GM19351 (cell line): ENCODE results near the gene ZFYVE21.

Experiments
- ATAC-seq: cut with Tn5 transposase; IDR thresholded peaks from one replicate; pipeline ENCODE4 v1.9.1; 2021; ENCODE audit warnings: mild to moderate bottlenecking, moderate library complexity; ENCODE audit not compliant: unreplicated experiment

Gene ZFYVE21

DNA sequence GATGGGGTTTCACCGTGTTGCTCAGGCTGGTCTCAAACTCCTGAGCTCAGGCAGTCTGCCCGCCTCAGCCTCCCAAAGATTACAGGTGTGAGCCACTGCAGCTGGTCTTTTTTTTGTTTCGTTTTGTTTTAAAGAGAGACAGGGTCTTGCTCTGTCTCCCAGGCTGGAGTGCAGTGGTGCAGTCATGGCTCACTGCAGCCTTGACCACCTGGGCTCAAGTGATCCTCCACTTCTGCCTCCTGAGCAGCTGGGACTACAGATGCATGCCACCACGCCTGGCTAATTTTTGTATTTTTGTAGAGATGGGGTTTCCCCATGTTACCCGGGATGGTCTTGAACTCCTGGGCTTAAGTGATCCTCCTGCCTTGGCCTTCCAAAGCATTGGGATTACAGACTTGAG, 24.0 kb upstream of the ZFYVE21 start:
- ATAC-seq, result peak; percentile 54

DNA sequence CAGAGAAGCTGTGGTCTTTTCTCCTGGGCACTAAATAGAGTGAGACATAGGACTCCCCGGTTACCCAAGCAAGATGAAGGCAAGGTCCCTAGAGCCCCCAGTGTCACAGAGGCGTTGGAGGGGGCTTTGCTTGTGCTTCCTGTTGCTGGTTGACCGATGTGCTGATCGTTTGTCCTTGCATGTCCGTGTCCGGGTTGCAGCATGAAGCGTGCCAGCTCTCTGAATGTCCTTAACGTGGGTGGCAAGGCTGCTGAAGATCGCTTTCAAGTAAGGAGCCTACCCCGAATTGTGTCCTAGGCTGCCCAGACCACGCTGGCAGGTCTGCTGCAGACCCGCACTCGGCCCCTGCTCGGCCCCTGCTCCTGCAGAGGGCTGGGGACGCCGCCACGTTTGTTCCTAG, 23.5 kb upstream of the ZFYVE21 start:
- ATAC-seq, result no peak

DNA sequence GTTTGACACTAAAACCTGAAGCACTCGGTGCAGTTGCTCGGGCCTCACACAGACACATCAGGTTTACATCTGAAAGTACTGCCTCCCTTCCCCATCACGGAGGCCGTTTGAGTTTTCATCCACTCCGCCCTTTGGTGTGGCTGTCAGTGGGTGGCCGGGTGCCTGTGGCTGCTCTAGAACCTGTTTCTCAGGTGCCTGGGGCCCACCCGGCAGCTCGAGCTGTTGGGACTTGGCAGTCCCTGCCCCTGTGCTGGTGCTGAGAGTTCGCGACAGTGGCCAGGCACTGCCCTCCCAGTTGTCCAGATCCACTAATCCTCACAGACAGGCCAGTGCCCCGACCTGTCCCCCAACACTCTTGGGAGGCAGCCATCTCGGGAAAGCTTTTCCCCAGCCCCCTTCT, 22.7 kb upstream of the ZFYVE21 start:
- no peak for ATAC-seq

DNA sequence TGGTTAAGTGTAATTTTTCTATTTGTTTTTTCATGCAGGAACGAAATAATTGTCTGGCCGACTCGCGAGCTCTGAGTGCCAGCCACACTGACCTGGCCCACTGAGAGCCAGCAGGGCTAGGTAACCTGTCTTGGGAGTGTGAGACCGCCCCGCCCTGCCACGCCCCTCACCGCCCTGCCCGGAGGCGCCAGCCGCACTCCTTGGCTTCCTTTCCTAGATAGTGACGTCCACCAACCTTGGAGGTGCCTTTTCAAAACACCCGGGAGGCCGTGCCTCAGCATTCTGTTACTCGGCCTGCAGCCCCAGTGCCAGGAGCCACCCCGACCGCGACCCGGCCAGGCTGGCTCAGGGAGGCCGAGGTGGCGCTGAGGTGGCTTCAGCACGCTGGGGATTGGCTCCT, 22.1 kb upstream of the ZFYVE21 start:
- ATAC-seq, result no peak

DNA sequence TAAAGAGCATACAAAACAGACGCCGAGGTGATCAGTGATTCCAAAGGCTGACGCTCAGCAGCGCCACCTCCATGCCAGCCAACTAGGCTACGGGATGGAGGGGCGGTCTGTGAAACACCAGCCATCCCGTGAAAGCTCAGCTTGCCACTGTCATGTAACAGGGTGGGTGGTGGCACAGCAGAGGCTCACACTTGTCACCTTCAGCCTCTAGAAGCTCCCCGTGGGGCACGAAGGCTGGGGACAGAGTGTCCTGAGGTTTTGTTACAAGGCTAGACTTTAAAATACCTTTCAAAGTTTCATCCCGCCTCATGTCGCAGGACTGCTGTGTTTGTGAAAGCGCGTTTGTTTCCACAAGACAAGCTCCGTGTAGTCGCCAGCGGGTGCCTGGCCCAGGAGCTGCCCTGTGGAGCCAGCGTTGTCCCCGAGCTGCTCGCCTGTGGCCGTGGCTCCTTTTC, 21.0 kb upstream of the ZFYVE21 start:
- no peak for ATAC-seq

DNA sequence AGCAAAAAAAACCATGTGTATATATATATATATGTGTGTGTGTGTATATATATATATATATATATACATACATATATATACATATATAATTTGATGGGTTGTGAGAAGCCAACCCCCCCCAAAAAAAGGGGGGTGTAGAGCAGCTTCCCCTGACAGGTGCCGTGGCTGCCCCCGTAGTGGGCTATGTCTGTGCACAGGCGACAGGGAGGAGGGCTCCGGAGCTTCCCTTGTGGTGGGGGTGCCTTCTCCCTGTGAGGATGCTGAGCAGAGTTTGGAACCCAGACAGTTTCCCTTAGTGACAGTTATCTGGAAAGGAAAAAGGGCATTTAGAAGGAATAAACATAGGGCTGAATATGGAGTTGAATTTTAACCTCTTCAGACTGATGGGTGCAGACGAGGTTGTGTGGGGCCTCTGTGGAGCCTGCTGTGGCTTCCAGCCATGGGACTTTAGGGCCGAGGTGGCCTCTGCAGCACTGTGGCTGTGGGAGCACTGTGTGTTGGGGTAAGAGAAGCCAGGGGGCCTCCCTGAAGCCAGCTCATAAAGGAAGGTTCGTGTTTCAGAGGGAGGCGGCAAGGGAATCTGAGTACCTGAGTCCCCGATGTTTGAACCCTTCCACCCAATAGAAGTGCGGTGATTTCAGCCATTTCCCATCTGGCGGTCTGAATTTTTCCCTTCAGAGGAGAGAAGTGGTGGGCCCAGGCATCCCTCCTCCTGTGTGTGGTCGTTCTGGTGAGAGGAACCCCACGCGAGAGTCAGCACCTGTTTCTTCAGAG, 20.1 kb upstream of the ZFYVE21 start:
- no peak for ATAC-seq

DNA sequence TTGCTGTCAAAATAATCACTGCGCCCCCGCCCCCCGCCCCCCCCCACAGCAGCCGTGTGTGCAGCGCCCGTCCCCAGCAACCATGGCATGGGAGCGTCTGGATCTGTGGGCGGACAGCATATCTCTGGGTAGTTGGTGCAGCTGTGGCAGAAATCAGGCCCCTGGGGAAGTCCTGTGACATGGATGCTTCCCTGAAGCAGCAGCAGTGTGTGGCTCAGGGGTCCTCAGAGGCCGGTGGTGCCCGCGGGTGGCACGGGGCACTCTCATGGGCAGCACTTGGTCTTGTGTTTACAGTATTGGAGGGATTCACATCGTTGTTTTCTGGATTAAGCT, 19.6 kb upstream of the ZFYVE21 start:
- ATAC-seq, result no peak

DNA sequence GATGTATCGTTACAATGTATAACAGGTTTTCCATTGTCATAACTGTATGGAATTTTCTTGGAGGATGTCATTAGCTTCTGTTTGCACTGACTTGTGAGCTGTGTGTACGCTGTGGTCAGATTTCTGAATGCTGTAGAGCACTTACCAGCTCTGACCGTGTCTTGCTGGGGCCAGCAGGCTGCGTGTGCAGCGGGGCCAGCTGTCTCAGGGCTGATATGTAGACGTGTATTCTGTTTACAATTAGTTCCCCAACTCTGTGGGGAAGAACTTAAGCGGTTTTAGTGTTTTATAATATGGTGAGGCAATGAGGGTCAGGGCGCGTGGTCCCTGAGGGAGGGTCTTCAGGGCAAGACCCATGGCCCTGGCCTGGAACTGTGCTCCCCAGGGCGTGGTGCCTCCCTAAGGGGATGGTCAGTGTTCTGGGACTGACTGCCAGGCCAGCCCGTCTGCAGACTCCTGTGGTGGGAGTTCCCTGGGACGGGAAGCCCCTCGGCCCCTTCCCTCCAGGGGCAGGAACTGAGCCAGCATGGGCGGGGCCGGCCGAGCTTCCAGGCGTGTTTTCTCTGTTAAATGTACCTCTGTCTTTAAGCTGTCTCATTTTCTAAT, 19.0 kb upstream of the ZFYVE21 start:
- ATAC-seq, result no peak

DNA sequence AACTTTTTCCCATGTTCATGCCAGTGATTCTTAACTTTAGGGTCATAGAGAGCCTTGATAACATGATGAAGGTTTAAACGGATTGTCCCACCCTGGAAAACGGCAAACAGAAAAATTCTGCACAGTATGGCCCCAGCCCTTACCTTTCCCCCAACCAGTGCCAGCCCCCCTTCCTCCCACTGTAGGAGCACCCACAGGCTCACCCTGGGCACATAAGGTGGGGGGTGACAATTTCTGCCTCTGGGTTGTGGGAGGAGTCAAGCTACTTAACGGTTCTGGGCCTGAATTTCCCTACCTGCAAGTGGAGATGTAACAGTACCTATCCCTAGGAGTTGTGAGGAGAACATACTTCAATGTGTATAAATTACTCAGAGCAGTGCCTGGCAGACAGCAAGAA, 18.4 kb upstream of the ZFYVE21 start:
- no peak for ATAC-seq

DNA sequence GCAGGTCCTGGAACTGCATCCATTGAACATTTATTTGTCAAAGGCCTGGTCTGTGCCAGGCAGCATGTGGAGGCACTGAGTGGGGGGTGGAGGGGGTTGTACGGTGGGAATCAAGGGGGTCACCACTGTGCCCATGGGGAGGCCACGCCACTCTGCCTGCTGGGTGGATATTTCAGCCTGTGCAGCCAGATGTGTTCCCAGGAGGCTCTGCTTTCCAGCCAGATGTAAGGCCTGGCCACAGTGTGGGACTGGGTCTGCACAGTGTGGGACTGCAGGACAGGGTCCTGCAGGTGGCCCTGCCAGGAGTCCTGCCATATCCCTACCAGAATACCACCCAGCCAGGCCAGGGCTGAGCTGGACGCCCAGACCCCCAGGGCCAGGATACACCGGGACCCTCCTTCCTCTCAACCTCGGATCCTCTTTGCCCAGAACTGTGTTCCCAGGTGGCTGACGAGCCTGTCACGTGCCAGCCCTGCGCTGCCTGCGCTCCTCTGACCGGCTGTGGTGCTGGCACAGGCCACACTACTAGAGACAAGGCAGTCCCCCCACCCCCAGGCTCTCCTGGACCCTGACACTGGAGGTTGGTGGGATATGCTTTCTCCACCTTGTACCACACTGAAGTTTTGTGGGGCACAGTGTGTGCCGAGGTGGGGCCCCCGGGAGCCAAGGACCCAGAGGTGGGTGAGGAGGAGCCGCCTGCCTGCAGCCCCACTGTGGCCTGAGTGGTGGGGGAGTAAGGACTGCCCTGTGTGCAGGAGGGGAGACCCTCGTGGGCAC, 17.8 kb upstream of the ZFYVE21 start:
- ATAC-seq, result no peak

DNA sequence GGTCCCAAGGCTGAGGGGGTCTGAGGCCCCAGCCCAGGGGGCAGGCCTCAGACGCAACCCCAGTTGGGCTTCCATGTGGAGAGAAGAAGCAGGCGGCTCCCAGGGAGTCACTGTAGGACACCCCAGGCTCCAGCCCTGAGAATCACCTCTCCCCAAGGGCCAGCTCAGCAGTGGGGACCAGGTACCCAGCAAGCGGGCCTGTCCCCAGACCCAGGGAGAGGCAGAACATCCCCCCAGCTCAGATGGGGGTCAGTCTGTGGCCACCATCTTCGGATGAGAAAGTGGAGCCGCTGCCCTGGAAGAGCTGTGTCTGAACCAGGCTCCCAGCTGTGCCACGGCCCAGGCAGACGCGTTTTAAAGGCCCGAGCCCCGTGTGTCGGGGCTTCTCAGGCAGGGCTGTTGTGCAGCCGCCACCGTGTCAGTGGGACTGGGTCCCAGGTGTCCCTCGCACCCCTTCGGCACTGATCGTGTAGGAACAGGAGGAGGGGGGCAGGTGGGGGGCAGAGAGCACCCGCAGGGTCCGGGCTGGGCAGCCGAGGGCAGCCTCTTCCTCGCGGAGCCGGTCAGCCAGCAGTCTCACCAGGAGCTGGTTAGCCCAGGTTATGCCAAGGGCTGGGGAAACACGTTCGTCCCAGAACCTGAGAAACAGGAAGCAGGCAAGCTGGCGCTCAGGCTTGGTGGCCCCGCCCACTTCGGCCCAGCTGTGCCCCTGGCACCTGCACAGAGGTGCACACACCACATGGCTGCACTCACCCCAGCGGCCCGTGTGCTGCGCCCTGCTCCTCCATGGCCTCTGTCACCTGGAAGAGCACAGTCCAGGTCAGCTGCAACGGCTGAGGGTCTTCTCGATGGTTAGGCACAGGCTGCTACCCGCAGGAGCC, 17.0 kb upstream of the ZFYVE21 start:
- ATAC-seq, result no peak

DNA sequence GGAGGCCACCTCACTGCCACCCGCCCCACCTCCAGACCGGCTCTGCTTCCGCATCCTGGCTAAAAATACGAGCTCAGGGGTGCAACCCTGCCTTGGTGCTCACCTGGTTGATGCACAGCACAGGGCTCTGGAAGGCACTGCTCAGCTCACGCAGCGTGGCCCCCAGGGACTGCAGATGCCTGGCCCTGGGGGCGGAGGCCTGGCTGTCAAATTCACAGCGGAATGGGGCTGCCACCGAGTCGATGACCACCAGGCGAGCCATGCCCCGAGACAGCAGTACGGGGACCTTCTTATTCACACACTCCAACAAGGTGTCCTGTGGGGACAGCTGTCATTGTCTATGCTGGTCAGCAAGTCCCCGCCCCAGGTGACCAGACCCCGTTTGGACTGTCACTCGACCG, 16.3 kb upstream of the ZFYVE21 start:
- no peak for ATAC-seq

DNA sequence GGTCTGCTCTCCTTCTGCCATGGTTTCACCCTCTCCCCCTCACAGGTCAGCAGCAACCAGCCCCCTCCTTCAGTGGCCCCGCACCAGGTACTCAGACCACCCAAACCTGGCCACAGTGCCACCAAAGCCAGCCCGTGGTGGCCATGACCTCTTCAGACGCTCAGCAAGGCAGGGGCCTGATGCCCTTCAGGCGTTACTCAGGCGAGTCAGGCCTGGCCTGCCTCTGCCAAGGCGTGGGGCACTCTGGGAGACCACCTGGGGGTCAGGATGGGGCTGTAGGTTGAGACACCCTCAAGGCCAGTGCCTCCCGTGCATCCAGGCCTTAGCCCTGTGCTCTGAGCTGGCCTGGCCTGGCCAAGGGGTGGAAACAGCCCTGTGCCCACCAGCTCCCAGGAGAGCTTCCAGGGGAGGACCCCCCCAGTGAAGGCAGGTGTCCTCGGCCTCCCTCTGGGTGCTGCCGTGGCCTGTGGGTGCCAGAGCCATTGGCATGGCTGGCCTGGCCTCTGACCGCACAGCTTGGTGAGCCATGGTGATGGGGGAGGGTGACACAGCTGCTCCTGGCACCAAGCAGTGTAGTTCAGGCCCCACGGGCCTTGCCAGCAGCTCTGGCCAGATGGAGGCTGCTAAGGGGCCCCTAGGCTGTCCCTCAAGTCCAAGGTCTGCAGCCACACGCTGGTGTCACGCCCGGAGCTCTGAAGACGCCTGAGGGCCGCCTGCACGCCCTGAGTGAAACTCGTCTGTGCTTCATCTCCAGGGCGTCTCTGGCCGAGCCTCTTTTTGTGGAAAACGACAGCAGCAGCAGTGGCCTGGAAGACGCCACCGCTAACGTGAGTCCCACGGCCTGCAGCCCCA, 15.5 kb upstream of the ZFYVE21 start:
- no peak for ATAC-seq

DNA sequence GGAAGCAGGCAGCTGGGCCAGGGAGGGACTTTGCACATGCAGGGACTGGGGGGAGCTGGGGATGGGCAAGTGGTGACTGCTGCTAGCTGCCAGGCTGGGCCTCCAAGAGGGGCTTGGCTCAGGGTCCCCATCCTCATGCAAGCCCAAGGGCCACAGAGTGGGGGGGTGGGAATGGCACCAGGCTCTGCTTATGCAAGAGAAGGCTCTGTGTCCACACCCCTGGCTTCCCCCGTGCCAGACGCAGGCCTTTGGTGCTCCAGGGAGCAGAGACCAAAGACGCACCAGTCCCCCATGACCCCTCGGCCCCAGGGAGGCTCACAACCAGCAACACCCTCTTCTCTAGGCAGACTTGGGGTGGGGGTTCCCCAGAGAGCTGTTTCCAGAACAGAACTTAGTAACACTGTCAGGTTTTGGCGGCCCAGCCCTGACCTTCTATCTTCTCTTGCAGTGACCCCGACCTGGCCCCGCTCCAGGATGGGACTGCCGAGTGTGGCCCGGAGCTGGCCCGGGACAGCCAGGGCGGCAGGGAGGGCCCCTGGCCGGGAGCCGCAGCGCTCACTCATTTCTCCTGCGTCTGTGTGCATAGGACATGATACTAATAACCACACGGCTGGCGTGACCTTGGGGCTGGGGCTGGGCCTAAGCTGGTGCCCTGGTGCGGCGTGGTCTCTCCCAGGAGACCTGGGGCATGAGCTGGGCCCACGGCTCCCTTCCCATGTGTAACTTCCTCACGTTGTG, 14.7 kb upstream of the ZFYVE21 start:
- no peak for ATAC-seq

DNA sequence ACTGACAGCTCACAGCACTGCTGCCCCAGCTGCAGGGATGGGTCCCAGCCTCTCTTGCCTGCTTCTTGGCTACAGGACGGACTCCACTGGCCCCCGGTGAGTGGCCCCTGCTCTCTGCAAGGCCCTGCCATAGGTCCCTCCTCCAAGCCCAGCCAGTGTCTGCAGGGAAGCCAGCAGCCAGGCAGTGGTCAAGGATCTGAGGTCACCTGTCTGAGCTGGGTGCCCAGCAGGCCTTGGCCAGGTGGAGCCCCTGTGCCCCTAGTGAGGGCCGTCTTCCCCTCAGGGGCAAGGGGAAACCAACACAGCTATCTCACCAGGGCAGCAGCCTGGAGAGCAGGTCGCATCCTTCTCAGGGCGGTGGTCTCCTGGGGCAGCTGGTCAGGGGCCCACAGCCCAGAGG, 13.5 kb upstream of the ZFYVE21 start:
- ATAC-seq, result no peak

DNA sequence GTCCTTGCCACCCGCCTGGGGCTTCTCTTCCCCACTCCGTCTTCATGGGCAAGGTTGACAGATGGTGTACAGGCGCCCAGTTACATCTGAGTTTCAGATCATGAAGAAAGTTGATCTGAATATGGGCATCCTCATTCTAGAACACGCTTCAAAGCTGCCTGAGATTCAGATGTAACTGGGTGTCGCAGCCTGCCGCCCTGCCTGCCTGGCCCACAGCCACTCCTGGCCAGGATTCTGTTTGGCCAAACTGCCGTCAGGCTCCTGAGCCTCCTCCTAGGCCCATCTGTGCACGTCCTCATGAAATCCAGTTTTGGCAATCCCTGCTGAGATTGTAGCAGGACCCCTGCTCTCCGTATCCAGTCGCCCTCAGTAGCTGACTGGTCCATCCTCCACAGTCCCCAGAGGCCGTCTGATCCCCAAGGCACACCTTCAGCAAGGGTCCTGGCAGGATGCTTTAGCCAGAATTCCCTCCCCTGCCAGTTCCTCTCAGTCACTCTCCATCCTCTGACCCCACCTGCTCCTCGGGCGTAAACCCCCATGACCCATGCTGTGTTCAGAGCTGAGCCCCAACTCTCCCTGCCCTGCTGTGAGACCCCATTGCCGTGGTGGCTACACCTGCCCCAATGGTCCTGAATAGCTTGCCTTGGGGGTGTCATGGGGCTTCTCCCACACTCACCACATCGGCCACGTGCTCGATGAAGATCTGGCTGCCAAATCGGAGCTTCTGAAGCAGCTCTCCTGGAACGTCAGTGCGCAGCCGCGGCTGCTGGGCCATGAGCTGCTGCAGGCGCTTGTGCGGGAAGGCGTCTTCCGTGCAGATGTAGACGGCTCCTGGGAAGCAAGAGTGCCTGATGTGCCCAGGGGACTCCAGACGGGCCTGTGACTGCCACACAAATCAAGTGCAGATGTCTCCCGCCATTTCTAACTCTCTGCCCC, 12.8 kb upstream of the ZFYVE21 start:
- ATAC-seq, result no peak

DNA sequence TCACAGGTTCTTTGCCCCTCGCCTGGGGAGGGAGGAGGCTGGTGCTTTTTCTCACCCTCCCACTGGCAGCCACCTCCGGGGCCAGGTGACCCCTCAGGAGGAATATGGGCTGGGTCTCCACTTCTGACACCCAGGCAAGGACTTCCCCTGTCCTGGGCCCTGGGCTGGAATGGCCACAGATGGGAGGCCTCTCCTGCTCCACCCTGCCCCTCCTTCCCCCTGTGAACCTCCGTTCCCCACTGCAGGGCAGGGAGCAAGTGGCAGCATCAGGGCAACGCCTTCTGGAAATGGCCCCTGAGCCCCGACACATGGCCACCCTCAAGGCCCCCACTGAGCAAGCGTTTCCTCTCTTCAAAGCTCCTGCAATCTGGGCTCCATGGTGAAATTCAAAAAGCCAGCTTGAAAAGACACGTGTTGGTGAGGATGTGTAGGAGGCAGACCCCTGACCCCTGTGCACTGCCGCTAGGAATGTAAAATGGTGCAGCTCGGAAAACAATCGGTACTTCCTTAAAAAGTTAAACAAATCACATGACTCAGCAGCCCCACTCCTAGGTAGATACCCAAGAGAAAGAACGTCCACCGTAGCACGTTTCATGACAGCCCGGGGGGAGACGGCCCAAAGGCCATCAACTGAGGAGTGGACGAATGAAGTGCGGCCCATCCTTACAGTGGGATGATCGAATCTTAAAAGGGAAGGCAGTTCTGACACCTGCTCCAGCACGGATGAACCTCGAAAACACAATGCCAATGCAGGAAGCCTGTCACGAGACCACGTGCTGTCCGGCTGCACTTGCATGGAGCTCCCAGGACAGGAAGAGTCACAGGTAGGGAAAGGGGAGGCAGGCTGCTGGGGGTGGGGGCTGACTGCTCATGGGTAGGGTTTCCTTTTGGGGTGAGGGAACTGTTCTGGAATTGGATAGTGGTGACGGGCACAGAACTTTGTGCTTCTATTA, 11.9 kb upstream of the ZFYVE21 start:
- no peak for ATAC-seq
